ENCODE results near the gene SUV39H1.
A peak's percentile ranks its signal among the peaks of the same experiment; 100 is the strongest.
"Not testable (repeated sequence)": the region's sequence is repeated elsewhere in the genome, so short reads cannot be mapped to it uniquely, and the experiment has no call there.

Gene SUV39H1, protein sequence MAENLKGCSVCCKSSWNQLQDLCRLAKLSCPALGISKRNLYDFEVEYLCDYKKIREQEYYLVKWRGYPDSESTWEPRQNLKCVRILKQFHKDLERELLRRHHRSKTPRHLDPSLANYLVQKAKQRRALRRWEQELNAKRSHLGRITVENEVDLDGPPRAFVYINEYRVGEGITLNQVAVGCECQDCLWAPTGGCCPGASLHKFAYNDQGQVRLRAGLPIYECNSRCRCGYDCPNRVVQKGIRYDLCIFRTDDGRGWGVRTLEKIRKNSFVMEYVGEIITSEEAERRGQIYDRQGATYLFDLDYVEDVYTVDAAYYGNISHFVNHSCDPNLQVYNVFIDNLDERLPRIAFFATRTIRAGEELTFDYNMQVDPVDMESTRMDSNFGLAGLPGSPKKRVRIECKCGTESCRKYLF

GRCh38 chrX:48696301-48696908, at the start of gene SUV39H1:
Gene SUV39H1 (plus strand): TSS chrX:48696734. CDS start chrX:48696785, 51 bp downstream.
- peak; percentile 76 for DNase-seq (ENCODE audit: low read depth)

DNA sequence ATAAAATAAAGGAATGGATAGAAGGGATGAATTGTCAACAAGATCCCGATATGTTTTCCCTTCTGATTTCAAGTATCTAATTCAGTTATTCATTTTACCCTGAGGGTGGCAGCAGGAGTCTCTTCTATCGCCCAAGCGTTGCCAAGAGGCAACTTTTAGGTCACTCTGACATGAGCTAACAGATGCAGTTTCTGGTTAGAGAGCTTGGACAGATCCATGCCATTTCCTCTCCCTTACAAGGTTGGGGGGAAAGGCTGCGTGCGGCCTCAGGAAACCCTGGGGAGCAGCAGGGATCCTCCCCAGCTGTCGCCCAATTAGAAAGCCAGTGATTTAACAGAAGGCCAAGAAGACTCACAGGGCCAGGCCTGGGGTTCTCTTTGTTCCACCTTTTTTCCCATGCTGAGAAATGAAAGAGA, 48.2 kb upstream of the SUV39H1 start:
- DNase-seq (ENCODE audit: low read depth), result peak; percentile 6

DNA sequence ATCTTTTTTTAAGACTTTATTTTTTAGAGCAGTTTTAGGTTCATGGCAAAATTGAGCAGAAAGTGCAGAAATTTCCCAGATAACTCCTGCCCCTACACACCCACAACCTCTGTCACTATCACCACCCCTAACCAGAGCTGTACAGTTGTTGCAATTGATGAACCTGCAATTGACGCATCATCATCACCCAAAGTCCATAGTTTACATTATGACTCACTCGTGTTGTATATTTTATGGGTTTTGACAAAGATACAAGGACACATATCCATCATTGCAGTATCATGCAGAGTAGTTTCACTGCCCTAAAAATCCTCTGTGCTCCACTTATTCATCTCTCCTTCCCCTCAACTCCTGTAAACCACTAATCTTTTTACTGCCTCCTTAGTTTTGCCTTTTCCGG, 47.4 kb upstream of the SUV39H1 start:
- DNase-seq (ENCODE audit: low read depth), result no peak

GRCh38 chrX:48652055-48652579, 44.4 kb upstream of the SUV39H1 start:
- not testable (repeated sequence) for DNase-seq (ENCODE audit: low read depth)

- DNase-seq (ENCODE audit: low read depth), result not testable (repeated sequence)
Observed at GRCh38 chrX:48654746-48655145, 41.8 kb upstream of the SUV39H1 start.

DNA sequence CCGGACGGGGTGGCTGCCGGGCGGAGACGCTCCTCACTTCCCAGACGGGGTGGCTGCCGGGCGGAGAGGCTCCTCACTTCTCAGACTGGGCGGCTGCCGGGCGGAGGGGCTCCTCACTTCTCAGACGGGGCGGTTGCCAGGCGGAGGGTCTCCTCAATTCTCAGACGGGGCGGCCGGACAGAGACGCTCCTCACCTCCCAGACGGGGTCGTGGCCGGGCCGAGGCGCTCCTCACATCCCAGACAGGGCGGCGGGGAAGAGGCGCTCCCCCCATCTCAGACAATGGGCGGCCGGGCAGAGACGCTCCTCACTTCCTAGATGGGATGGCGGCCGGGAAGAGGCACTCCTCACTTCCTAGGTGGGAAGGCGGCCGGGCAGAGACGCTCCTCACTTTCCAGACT, 36.8 kb upstream of the SUV39H1 start:
- not testable (repeated sequence) for DNase-seq (ENCODE audit: low read depth)

DNA sequence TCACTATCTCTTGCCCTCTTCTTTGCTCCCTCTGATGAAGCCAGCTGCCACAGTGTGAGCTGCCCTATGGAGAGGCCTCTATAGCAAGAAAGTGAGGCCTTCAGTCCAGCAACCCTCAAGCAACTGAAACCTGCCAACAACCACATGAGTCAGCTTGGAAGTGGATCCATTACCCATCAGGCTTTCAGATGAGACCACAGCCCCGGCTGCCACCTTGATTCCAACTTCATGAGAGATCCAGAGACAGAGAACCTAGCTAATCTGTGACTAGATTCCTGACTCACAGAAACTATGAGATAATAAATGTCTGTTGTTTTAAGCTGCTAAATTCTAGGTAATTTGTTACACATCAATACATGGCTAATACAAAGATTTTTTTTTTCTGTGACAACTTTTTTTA, 33.3 kb upstream of the SUV39H1 start:
- DNase-seq (ENCODE audit: low read depth), result no peak

GRCh38 chrX:48664156-48664555, 32.4 kb upstream of the SUV39H1 start:
- DNase-seq (ENCODE audit: low read depth), result no peak

DNA sequence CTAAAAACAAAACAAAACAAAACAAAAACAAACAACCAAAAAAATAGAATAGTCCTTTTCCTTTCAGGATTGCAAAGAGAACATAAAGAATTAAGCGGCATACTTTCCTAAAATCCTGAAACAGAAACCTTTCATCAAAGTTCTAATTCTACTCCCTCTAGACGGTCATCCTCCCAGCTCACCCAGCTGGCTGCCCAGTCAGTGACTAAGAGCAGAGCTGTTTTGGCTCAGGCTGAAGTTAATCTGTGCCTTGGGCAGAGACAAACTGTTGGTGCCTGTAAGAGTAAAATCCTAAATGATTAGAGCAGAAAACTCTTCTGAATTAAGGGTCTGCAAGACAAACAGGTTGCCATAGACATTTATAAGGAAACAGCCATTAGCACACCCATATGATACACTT, 30.5 kb upstream of the SUV39H1 start:
- no peak for DNase-seq (ENCODE audit: low read depth)

DNA sequence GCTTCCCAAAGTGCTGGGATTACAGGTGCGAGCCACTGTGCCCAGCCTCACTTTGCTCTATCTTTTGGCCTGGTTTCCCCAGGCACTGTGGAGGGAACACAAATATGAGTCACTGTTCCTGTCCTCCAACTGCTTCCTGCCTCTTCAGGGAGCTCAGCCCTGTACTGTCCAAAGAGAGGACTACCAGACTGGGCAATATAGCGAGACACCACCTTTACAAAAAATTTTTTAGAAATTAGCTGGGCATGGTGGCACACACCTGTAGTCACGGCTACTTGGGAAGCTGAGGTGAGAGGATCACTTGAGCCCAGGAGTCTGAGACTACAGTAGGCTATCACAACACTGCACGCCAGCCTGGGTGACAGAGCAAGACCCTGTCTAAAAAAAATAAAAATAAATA, 29.9 kb upstream of the SUV39H1 start:
- DNase-seq (ENCODE audit: low read depth), result no peak

DNA sequence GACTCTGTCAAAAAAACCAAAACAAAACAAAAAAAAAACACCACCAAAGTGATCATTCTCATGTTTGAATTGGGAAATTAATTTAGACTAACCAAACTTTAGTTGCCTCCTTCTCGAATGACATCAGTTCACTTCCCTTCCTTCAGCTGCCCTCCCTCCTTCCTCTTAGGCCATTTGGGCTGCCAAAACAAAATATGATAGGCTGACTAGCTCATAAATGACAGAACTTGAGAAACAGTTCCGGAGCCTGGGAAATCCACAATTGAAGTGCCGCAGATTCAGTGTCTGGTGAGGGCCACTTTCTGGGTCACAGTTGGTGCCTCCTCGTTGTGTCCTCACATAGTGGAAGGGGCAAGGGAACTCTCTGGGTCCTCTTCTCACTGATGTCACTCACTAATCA, 29.0 kb upstream of the SUV39H1 start:
- no peak for DNase-seq (ENCODE audit: low read depth)

GRCh38 chrX:48668187-48668586, 28.3 kb upstream of the SUV39H1 start:
- DNase-seq (ENCODE audit: low read depth), result not testable (repeated sequence)

GRCh38 chrX:48676106-48676892, 20.2 kb upstream of the SUV39H1 start:
- DNase-seq (ENCODE audit: low read depth), result peak; percentile 80

- DNase-seq (ENCODE audit: low read depth), result no peak
Observed at GRCh38 chrX:48676893-48677270, 19.7 kb upstream of the SUV39H1 start.

DNA sequence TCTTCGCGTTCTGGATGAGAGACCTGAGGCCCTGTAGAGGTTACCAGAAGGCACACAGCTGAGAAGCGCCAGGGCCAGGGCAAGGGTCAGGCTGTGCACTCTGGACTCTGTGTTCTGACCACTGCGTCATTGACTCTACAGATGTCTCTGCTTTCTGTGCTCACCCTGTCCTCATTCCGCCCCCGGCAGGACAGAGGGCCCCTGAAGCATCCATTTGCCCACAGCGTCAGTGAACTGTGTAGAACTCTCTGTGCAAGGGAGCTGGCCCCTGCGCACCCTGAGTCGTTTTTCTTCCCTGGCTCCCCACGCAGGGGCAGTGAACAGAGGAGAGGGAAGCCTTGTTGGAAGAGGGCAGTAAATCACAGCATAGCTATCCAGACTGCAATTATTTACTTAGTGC, 19.0 kb upstream of the SUV39H1 start:
- DNase-seq (ENCODE audit: low read depth), result no peak

DNA sequence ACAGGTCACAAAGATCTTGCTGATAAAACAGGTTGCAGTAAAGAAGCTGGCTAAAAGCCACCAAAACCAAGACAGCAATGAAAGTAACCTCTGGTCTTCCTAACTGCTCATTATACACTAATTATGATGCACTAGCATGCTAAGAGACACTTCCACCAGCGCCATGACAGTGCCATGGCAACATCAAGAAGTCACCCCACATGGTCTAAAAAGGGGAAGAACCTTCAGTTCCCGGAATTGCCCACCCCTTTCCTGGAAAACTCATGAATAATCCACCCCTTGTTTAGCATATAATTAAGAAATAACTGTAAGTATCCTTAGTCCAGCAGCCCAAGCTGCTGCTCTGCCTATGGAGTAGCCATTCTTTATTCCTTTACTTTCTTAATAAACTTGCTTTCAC, 16.1 kb upstream of the SUV39H1 start:
- DNase-seq (ENCODE audit: low read depth), result not testable (repeated sequence)

DNA sequence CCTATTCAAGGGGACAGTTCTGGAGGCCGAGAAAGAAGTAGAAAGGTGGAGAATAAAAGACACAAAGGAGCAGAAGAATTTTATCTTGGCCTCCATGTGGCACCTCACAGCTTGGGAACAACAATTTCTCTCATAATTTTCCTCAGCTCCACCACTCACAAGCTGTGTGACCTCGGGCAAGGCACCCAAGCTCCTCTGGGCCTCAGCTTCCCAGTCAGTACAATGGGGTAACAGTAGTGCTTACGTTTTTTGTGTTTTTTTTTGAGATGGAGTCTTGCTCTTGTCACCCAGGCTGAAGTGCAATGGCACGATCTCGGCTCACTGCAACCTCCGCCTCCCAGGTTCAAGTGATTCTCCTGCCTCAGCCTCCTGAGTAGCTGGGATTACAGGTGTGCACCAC, 15.6 kb upstream of the SUV39H1 start:
- DNase-seq (ENCODE audit: low read depth), result not testable (repeated sequence)

DNA sequence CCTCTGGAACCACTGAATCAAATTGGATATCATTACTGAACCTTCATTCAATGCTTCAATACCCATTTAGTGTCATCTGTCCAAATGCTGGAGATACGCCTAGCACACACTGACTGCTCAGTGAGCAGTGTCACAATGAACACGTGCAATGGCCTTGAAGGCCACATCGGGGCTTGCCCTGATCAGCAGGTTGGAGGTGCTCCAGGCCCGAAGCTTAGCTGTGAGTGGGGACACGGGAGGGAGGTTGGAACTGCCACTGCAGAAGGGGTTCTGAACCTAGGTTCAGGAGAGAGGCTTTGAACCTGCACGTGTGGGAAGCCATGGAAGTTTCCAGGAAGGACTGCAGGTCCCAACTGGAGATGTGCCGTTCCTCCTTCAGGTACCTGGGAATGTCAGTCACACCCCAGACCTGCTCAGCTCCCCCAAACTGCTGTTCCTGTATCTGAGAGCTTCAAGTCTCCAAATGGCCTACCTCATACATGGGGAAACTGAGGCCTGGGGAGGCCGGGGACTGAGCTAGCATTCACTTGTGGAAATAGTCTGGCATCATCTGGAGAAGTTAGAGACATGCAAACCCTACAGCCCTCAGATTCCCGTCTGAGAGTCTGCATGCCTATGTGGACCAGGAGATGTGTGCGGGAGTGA, 14.9 kb upstream of the SUV39H1 start:
- DNase-seq (ENCODE audit: low read depth), result no peak

DNA sequence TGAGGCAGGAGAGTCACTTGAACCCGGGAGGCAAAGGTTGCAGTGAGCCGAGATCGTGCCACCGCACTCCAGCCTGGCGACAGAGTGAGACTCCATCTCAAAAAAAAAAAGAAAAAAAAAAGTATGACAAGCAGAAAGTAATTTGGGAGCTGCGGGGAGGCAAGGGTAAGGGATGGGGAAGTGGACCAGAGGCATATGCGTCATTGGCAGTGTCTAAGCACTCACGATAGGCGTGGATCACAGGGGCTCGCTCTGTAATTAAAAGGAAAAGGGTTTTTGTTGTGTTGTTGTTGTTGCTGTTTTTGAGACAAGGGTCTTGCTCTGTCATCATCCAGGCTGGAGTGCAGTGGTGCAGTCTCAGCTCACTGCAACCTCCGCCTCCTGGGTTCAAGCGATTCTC, 13.7 kb upstream of the SUV39H1 start:
- not testable (repeated sequence) for DNase-seq (ENCODE audit: low read depth)

DNA sequence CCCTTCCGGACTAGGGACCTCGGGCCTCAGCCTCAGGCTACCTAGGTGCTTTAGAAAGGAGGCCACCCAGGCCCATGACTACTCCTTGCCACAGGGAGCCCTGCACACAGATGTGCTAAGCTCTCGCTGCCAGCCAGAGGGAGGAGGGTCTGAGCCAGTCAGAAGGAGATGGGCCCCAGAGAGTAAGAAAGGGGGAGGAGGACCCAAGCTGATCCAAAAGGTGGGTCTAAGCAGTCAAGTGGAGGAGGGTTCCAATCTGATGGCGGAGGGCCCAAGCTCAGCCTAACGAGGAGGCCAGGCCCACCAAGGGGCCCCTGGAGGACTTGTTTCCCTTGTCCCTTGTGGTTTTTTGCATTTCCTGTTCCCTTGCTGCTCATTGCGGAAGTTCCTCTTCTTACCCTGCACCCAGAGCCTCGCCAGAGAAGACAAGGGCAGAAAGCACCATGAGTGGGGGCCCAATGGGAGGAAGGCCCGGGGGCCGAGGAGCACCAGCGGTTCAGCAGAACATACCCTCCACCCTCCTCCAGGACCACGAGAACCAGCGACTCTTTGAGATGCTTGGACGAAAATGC, 13.0 kb upstream of the SUV39H1 start, which contains the start of gene WAS:
Gene WAS, plus strand, starts transcription at position 389 of the 572 bp plus-strand sequence. Its CDS starts 55 bp downstream, at position 444.
- peak; percentile 18 for DNase-seq (ENCODE audit: low read depth)

DNA sequence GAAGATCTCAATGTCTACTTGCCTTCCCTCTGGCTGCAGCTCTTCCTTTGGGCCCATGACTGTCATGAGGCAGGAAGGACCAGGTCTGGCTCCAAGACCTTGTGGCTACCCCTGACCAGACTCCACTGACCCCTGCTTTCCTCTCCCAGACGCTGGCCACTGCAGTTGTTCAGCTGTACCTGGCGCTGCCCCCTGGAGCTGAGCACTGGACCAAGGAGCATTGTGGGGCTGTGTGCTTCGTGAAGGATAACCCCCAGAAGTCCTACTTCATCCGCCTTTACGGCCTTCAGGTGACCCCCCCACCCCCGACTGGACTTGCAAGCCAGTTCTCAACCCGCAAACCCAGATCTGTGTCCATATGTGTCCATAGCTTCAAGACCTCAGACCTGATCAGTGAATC, 12.4 kb upstream of the SUV39H1 start:
- DNase-seq (ENCODE audit: low read depth), result no peak

DNA sequence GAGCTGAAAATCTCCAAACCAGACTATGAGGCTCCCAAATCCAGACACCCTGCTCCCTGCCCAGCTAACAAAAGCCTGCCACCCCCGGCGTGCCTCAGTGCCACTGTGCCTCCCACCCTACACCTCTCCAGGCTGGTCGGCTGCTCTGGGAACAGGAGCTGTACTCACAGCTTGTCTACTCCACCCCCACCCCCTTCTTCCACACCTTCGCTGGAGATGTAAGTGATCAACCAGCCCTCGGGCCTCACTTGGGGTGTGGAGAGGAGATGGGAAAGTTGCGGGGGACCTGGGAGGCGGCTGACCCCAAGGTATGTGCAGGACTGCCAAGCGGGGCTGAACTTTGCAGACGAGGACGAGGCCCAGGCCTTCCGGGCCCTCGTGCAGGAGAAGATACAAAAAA, 11.1 kb upstream of the SUV39H1 start:
- no peak for DNase-seq (ENCODE audit: low read depth)

Data from activated T-helper 1 cell treated with Interleukin-2 at 50 U/mL for 16 hours (primary cell).